ENCODE results near the gene CRTAC1. TPM values are rescaled to one million over a fixed set of nuclear protein-coding genes. Genes with fewer than 3 reads are reported as not detected.

The CRTAC1 gene
- polyA plus RNA-seq, 1 donor (not counting 4 experiments of a cell fraction or from before 2014, with no cell fraction given): not detected

- Histone ChIP-seq H3K9me1 (ENCODE audit: control insufficient read depth, extremely low read depth, insufficient read depth, low read length) (no peaks in the 10 kb centered on the region), H3K9me3 (ENCODE audit: control insufficient read depth, low read depth, low read length) (no peaks in the 10 kb centered on the region), H3K4me3 (ENCODE audit: control insufficient read depth in 2 of 3, extremely low read depth in 1 of 3, insufficient read depth in 2 of 3, low read depth in 1 of 3, low read length in 3 of 3) (no peak overlapping the region), H3K27ac (ENCODE audit: control insufficient read depth, insufficient read depth, low read length) (peak overlapping the region; percentile 74), H2AFZ (ENCODE audit: control insufficient read depth, low read length) (no peak overlapping the region), H3K79me2 (ENCODE audit: control insufficient read depth, insufficient read depth, low read length) (no peaks in the 10 kb centered on the region), H3K9ac (ENCODE audit: control insufficient read depth, extremely low read depth, insufficient read depth, low read length) (peak overlapping the region; percentile 73), H3K4me1 (ENCODE audit: control insufficient read depth, extremely low read depth, insufficient read depth, low read length) (peaks cover 20% of the 10 kb centered on the region), H3K36me3 (ENCODE audit: control insufficient read depth in 2 of 2, extremely low read depth in 1 of 2, insufficient read depth in 2 of 2, low read length in 2 of 2) (no peaks in the 10 kb centered on the region), H3K27me3 (ENCODE audit: control insufficient read depth, extremely low read depth, insufficient read depth, low read length) (no peaks in the 10 kb centered on the region), H3K4me2 (ENCODE audit: control insufficient read depth, extremely low read depth, insufficient read depth, low read depth, low read length) (peak overlapping the region; percentile 77), H4K20me1 (ENCODE audit: control insufficient read depth, extremely low read depth, insufficient read depth, low read length) (no peaks in the 10 kb centered on the region)
- TF ChIP-seq CTCF (optimal IDR thresholded peaks at IDR 0.05 in 1 of 3, IDR thresholded peaks at IDR 0.05 in 1 of 3, conservative IDR thresholded peaks at IDR 0.05 in 1 of 3; ENCODE audit: extremely low read depth in 1 of 3, insufficient read depth in 2 of 3, low read length in 3 of 3) (peak; percentile 11 to 46 (median 15)), EZH2 (IDR thresholded peaks at IDR 0.05; ENCODE audit: low read length) (no peak)
- peak; percentile 81 for FAIRE-seq
- dilution Hi-C loops (cut with MboI; ENCODE audit: extremely low pct_ligation_motif_present, low sequenced_read_pairs): no loop called here
- peak; percentile 50 for DNase-seq (ENCODE audit: low read depth, low spot score)
These were observed 141.7 kb downstream of the CRTAC1 start for GRCh38 chr10:97888641-97889262.

GRCh38 chr10:97888134-97888533, 142.3 kb downstream of the CRTAC1 start:
- Histone ChIP-seq H3K4me1 (ENCODE audit: control insufficient read depth, extremely low read depth, insufficient read depth, low read length) (peaks cover 20% of the 10 kb centered on the region), H4K20me1 (ENCODE audit: control insufficient read depth, extremely low read depth, insufficient read depth, low read length) (no peaks in the 10 kb centered on the region), H2AFZ (ENCODE audit: control insufficient read depth, low read length) (no peak overlapping the region), H3K9me1 (ENCODE audit: control insufficient read depth, extremely low read depth, insufficient read depth, low read length) (no peaks in the 10 kb centered on the region), H3K4me2 (ENCODE audit: control insufficient read depth, extremely low read depth, insufficient read depth, low read depth, low read length) (peak overlapping the region; percentile 77), H3K27me3 (ENCODE audit: control insufficient read depth, extremely low read depth, insufficient read depth, low read length) (no peaks in the 10 kb centered on the region), H3K36me3 (ENCODE audit: control insufficient read depth in 2 of 2, extremely low read depth in 1 of 2, insufficient read depth in 2 of 2, low read length in 2 of 2) (no peaks in the 10 kb centered on the region), H3K9ac (ENCODE audit: control insufficient read depth, extremely low read depth, insufficient read depth, low read length) (peak overlapping the region; percentile 73), H3K4me3 (ENCODE audit: control insufficient read depth in 2 of 3, extremely low read depth in 1 of 3, insufficient read depth in 2 of 3, low read depth in 1 of 3, low read length in 3 of 3) (no peak overlapping the region), H3K9me3 (ENCODE audit: control insufficient read depth, low read depth, low read length) (no peaks in the 10 kb centered on the region), H3K79me2 (ENCODE audit: control insufficient read depth, insufficient read depth, low read length) (no peaks in the 10 kb centered on the region), H3K27ac (ENCODE audit: control insufficient read depth, insufficient read depth, low read length) (peak overlapping the region; percentile 74)
- dilution Hi-C loops (cut with MboI; ENCODE audit: extremely low pct_ligation_motif_present, low sequenced_read_pairs): no loop called here
- FAIRE-seq (no peak), DNase-seq (ENCODE audit: low read depth, low spot score) (no peak)
- TF ChIP-seq EZH2 (IDR thresholded peaks at IDR 0.05; ENCODE audit: low read length) (no peak), CTCF (optimal IDR thresholded peaks at IDR 0.05 in 1 of 3, IDR thresholded peaks at IDR 0.05 in 1 of 3, conservative IDR thresholded peaks at IDR 0.05 in 1 of 3; ENCODE audit: extremely low read depth in 1 of 3, insufficient read depth in 2 of 3, low read length in 3 of 3) (no peak)

All from keratinocyte (primary cell).